T-helper 1 cell (primary cell): ENCODE results near the gene PRDX3.
A peak's percentile ranks its signal among the peaks of the same experiment; 100 is the strongest.
"Not testable (repeated sequence)": the region's sequence is repeated elsewhere in the genome, so short reads cannot be mapped to it uniquely, and the experiment has no call there.

Source experiments
- DNase-seq, 5 donors: peaks; one replicate each; pipeline ENCODE4 v3.0.0-alpha.2; 2012 to 2020

The PRDX3 gene

GRCh38 chr10:119165171-119166117, 13.2 kb downstream of the PRDX3 start, which contains the start of gene SFXN4:
Gene SFXN4, minus strand, starts transcription at chr10:119165714. Its CDS starts 67 bp downstream, at chr10:119165647.
- DNase-seq = peak; percentile 61 to 78 (median 67)

GRCh38 chr10:119162452-119163092, 16.0 kb downstream of the PRDX3 start:
- no peak for DNase-seq

GRCh38 chr10:119161680-119162451, 16.7 kb downstream of the PRDX3 start:
- DNase-seq = no peak

- no peak for DNase-seq
Observed at GRCh38 chr10:119159332-119159731, 19.3 kb downstream of the PRDX3 start.

- DNase-seq = no peak
Observed at GRCh38 chr10:119153661-119154060, 25.0 kb downstream of the PRDX3 start.

GRCh38 chr10:119153041-119153440, 25.6 kb downstream of the PRDX3 start:
- no peak for DNase-seq

- not testable (repeated sequence) for DNase-seq
Observed at GRCh38 chr10:119151601-119152000, 27.0 kb downstream of the PRDX3 start.

- no peak for DNase-seq
Observed at GRCh38 chr10:119149729-119150128, 28.9 kb downstream of the PRDX3 start.

GRCh38 chr10:119149157-119149556, 29.5 kb downstream of the PRDX3 start:
- DNase-seq = no peak

- DNase-seq = no peak
Observed at GRCh38 chr10:119143657-119144056, 35.0 kb downstream of the PRDX3 start.

- no peak for DNase-seq
Observed at GRCh38 chr10:119140603-119141245, 37.9 kb downstream of the PRDX3 start.

- peak; percentile 16 to 65 (median 33) for DNase-seq
Observed at GRCh38 chr10:119139464-119140067, 39.0 kb downstream of the PRDX3 start.

- no peak for DNase-seq
Observed at GRCh38 chr10:119138346-119139306, 40.0 kb downstream of the PRDX3 start.

- not testable (repeated sequence) for DNase-seq
Observed at GRCh38 chr10:119137878-119138277, 40.7 kb downstream of the PRDX3 start.

- DNase-seq = no peak
Observed at GRCh38 chr10:119136084-119136483, 42.5 kb downstream of the PRDX3 start.

- DNase-seq = peak in 1 of 5 donors; percentile 78
Observed at GRCh38 chr10:119135513-119135881, 43.1 kb downstream of the PRDX3 start.

GRCh38 chr10:119133949-119134348, 44.7 kb downstream of the PRDX3 start:
- DNase-seq = peak in 1 of 5 donors; percentile 60

GRCh38 chr10:119132521-119133345, 45.9 kb downstream of the PRDX3 start:
- no peak for DNase-seq

- DNase-seq = peak in 2 of 5 donors; percentile 10 to 96
Observed at GRCh38 chr10:119131512-119132240, 46.9 kb downstream of the PRDX3 start.
